Astrocyte (in vitro differentiated cells and primary cell): ENCODE measurements around the gene SLC25A15. TPM values are rescaled to one million over a fixed set of nuclear protein-coding genes. Genes with fewer than 3 reads are reported as not detected.

Experiments
- DNase-seq: peaks from one replicate; pipeline ENCODE4 v3.0.0-alpha.2; 2010; ENCODE audit warnings: low read depth
- FAIRE-seq: peaks from 2 replicates; lab custom pipeline; 2011; peaks lifted over from hg19 to GRCh38; lab: Jason Lieb, UNC
- H2AFZ ChIP-seq: 2 replicates; pipeline ENCODE4 v1.6.0; 2012; ENCODE audit warnings: low read depth, low read length, inconsistent platforms
- H3K27ac ChIP-seq: 2 replicates; pipeline ENCODE4 v1.5.1; 2011; ENCODE audit warnings: low read depth, low read length, inconsistent platforms
- H3K27me3 ChIP-seq: 2 replicates; pipeline ENCODE4 v1.6.0; 2011; ENCODE audit warnings: low read length, inconsistent platforms; ENCODE audit not compliant: insufficient read depth
- H3K36me3 ChIP-seq: 2 replicates; pipeline ENCODE4 v1.5.1; 2011; ENCODE audit warnings: low read length, inconsistent platforms; ENCODE audit not compliant: insufficient read depth
- H3K4me1 ChIP-seq: 2 replicates; pipeline ENCODE4 v1.5.1; 2011; ENCODE audit warnings: low read length, inconsistent platforms; ENCODE audit not compliant: insufficient read depth
- H3K4me2 ChIP-seq: 2 replicates; pipeline ENCODE4 v1.6.0; 2012; ENCODE audit warnings: low read length, inconsistent platforms
- H3K4me3 ChIP-seq: 2 replicates; pipeline ENCODE4 v1.5.1; 2011; ENCODE audit warnings: low read depth, mild to moderate bottlenecking, low read length, inconsistent platforms; ENCODE audit not compliant: insufficient read depth
- H3K79me2 ChIP-seq: 2 replicates; pipeline ENCODE4 v1.6.0; 2012; ENCODE audit warnings: mild to moderate bottlenecking, low read length, inconsistent platforms; ENCODE audit not compliant: insufficient read depth
- H3K9ac ChIP-seq: 2 replicates; pipeline ENCODE4 v1.6.0; 2012; ENCODE audit warnings: mild to moderate bottlenecking, low read length, inconsistent platforms
- H3K9me3 ChIP-seq: 2 replicates; pipeline ENCODE4 v1.5.1; 2012; ENCODE audit warnings: low read depth, mild to moderate bottlenecking, low read length, inconsistent platforms; ENCODE audit not compliant: insufficient read depth
- H4K20me1 ChIP-seq: 2 replicates; pipeline ENCODE4 v1.6.0; 2012; ENCODE audit warnings: low read length, inconsistent platforms; ENCODE audit not compliant: insufficient read depth
- H3K27ac Mint-ChIP-seq: one replicate; pipeline ENCODE4 v1.8.0; 2021; ENCODE audit warnings: mild to moderate bottlenecking, mixed read lengths; ENCODE audit not compliant: unreplicated experiment
- H3K27me3 Mint-ChIP-seq: one replicate; pipeline ENCODE4 v1.8.0; 2021; ENCODE audit warnings: low read depth, mixed read lengths; ENCODE audit not compliant: unreplicated experiment
- H3K36me3 Mint-ChIP-seq: one replicate; pipeline ENCODE4 v1.8.0; 2021; ENCODE audit warnings: low read depth, mixed read lengths; ENCODE audit not compliant: unreplicated experiment
- H3K4me1 Mint-ChIP-seq: one replicate; pipeline ENCODE4 v1.8.0; 2021; ENCODE audit warnings: low read depth, mixed read lengths; ENCODE audit not compliant: unreplicated experiment
- H3K4me3 Mint-ChIP-seq: one replicate; pipeline ENCODE4 v1.8.0; 2021; ENCODE audit warnings: mild to moderate bottlenecking, moderate library complexity, mixed read lengths; ENCODE audit not compliant: unreplicated experiment
- H3K9me3 Mint-ChIP-seq: one replicate; pipeline ENCODE4 v1.8.0; 2021; ENCODE audit warnings: mild to moderate bottlenecking, mixed read lengths; ENCODE audit not compliant: unreplicated experiment
- CTCF ChIP-seq: IDR thresholded peaks from 2 replicates; pipeline ENCODE4 v1.5.1; 2011; ENCODE audit warnings: low read depth, mild to moderate bottlenecking, inconsistent platforms, low read length, moderate library complexity; ENCODE audit not compliant: insufficient read depth
- EZH2 ChIP-seq: IDR thresholded peaks from 2 replicates; pipeline ENCODE4 v1.6.1; 2012; ENCODE audit warnings: mild to moderate bottlenecking, low read length, inconsistent platforms; ENCODE audit not compliant: insufficient read depth
- total RNA-seq: library from RNA; stranded (reverse); gene quantifications from 2 replicates; pipeline ENCODE4 v1.2.1, GENCODE V29; 2021

The SLC25A15 gene
- total RNA-seq, 1 donor from 2014 or later: 11.7 TPM

- H3K9me3 ChIP-seq: no peaks in the 10 kb centered on the region
- H3K27me3 ChIP-seq: no peaks in the 10 kb centered on the region
- H2AFZ ChIP-seq: no peak overlapping the region
- H3K36me3 ChIP-seq: peaks cover 13% of the 10 kb centered on the region
- FAIRE-seq: no peak
- H3K9ac ChIP-seq: no peak overlapping the region
- no peaks in the 10 kb centered on the region for H3K9me3 Mint-ChIP-seq
- no peaks in the 10 kb centered on the region for H3K4me1 ChIP-seq
- no peak for TF ChIP-seq CTCF
- no peak for TF ChIP-seq EZH2
- no peaks in the 10 kb centered on the region for H3K79me2 ChIP-seq
- H3K27me3 Mint-ChIP-seq: no peaks in the 10 kb centered on the region
- no peak overlapping the region for H3K27ac Mint-ChIP-seq
- DNase-seq: no peak
- no peaks in the 10 kb centered on the region for H3K4me1 Mint-ChIP-seq
- no peaks in the 10 kb centered on the region for H4K20me1 ChIP-seq
- peaks cover 2% of the 10 kb centered on the region for H3K36me3 Mint-ChIP-seq
- H3K27ac ChIP-seq: no peak overlapping the region
- no peak overlapping the region for H3K4me3 Mint-ChIP-seq
- H3K4me3 ChIP-seq: no peak overlapping the region
- H3K4me2 ChIP-seq: no peak overlapping the region
These were observed 34.2 kb upstream of the SLC25A15 start for GRCh38 chr13:40755082-40755700.

DNA sequence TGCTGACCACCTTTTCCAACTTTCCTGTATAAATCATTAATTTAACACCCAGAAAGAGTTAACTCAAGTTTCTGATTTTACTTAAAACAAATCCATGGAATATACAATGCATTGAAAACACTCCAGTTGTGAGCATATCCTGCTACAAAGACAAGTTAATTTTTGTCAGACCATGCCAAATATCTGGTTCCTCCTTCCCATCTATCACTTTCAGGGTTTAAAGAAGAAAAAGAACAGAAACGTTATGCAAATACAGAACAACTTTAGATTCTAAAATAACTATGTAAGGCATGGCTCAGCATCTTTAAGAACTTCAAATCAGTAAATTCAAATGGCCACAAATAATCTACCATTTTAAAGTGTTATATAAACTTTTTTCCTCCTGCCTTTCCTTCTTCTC, 33.4 kb upstream of the SLC25A15 start:
- Mint-ChIP-seq H3K9me3 (no peaks in the 10 kb centered on the region), H3K27ac (no peak overlapping the region), H3K4me3 (no peak overlapping the region), H3K27me3 (no peaks in the 10 kb centered on the region), H3K4me1 (no peaks in the 10 kb centered on the region), H3K36me3 (peaks cover 2% of the 10 kb centered on the region)
- Histone ChIP-seq H3K4me1 (no peaks in the 10 kb centered on the region), H4K20me1 (no peaks in the 10 kb centered on the region), H3K4me2 (no peak overlapping the region), H3K4me3 (no peak overlapping the region), H3K9me3 (no peaks in the 10 kb centered on the region), H3K36me3 (peaks cover 13% of the 10 kb centered on the region), H3K9ac (no peak overlapping the region), H3K27me3 (no peaks in the 10 kb centered on the region), H3K27ac (no peak overlapping the region), H2AFZ (no peak overlapping the region), H3K79me2 (no peaks in the 10 kb centered on the region)
- DNase-seq (no peak), FAIRE-seq (no peak)
- TF ChIP-seq CTCF (no peak), EZH2 (no peak)

- Histone ChIP-seq H3K4me2 (no peak overlapping the region), H2AFZ (no peak overlapping the region), H3K9me3 (no peaks in the 10 kb centered on the region), H4K20me1 (peaks cover 7% of the 10 kb centered on the region), H3K27me3 (no peaks in the 10 kb centered on the region), H3K36me3 (peaks cover 7% of the 10 kb centered on the region), H3K27ac (no peak overlapping the region), H3K79me2 (peaks cover 9% of the 10 kb centered on the region), H3K9ac (no peak overlapping the region), H3K4me3 (no peak overlapping the region), H3K4me1 (peaks cover 2% of the 10 kb centered on the region)
- H3K27me3 Mint-ChIP-seq: no peaks in the 10 kb centered on the region
- TF ChIP-seq EZH2 (no peak), CTCF (no peak)
- H3K9me3 Mint-ChIP-seq: no peaks in the 10 kb centered on the region
- no peak overlapping the region for H3K27ac Mint-ChIP-seq
- H3K4me3 Mint-ChIP-seq: no peak overlapping the region
- H3K4me1 Mint-ChIP-seq: peaks cover 7% of the 10 kb centered on the region
- FAIRE-seq (no peak), DNase-seq (no peak)
- H3K36me3 Mint-ChIP-seq: peaks cover 2% of the 10 kb centered on the region
These were observed 30.6 kb upstream of the SLC25A15 start for GRCh38 chr13:40758811-40759210.
